Astrocyte (in vitro differentiated cells and primary cell): ENCODE results near the gene MMP23B. TPM values are rescaled to one million over a fixed set of nuclear protein-coding genes. Genes with fewer than 3 reads are reported as not detected.

Source experiments
- DNase-seq: peaks from one replicate; pipeline ENCODE4 v3.0.0-alpha.2; 2010; ENCODE audit warnings: low read depth
- FAIRE-seq: peaks from 2 replicates; lab custom pipeline; 2011; peaks lifted over from hg19 to GRCh38; lab: Jason Lieb, UNC
- H2AFZ ChIP-seq: 2 replicates; pipeline ENCODE4 v1.6.0; 2012; ENCODE audit warnings: low read depth, low read length, inconsistent platforms
- H3K27ac ChIP-seq: 2 replicates; pipeline ENCODE4 v1.5.1; 2011; ENCODE audit warnings: low read depth, low read length, inconsistent platforms
- H3K27me3 ChIP-seq: 2 replicates; pipeline ENCODE4 v1.6.0; 2011; ENCODE audit warnings: low read length, inconsistent platforms; ENCODE audit not compliant: insufficient read depth
- H3K36me3 ChIP-seq: 2 replicates; pipeline ENCODE4 v1.5.1; 2011; ENCODE audit warnings: low read length, inconsistent platforms; ENCODE audit not compliant: insufficient read depth
- H3K4me1 ChIP-seq: 2 replicates; pipeline ENCODE4 v1.5.1; 2011; ENCODE audit warnings: low read length, inconsistent platforms; ENCODE audit not compliant: insufficient read depth
- H3K4me2 ChIP-seq: 2 replicates; pipeline ENCODE4 v1.6.0; 2012; ENCODE audit warnings: low read length, inconsistent platforms
- H3K4me3 ChIP-seq: 2 replicates; pipeline ENCODE4 v1.5.1; 2011; ENCODE audit warnings: low read depth, mild to moderate bottlenecking, low read length, inconsistent platforms; ENCODE audit not compliant: insufficient read depth
- H3K79me2 ChIP-seq: 2 replicates; pipeline ENCODE4 v1.6.0; 2012; ENCODE audit warnings: mild to moderate bottlenecking, low read length, inconsistent platforms; ENCODE audit not compliant: insufficient read depth
- H3K9ac ChIP-seq: 2 replicates; pipeline ENCODE4 v1.6.0; 2012; ENCODE audit warnings: mild to moderate bottlenecking, low read length, inconsistent platforms
- H3K9me3 ChIP-seq: 2 replicates; pipeline ENCODE4 v1.5.1; 2012; ENCODE audit warnings: low read depth, mild to moderate bottlenecking, low read length, inconsistent platforms; ENCODE audit not compliant: insufficient read depth
- H4K20me1 ChIP-seq: 2 replicates; pipeline ENCODE4 v1.6.0; 2012; ENCODE audit warnings: low read length, inconsistent platforms; ENCODE audit not compliant: insufficient read depth
- H3K27ac Mint-ChIP-seq: one replicate; pipeline ENCODE4 v1.8.0; 2021; ENCODE audit warnings: mild to moderate bottlenecking, mixed read lengths; ENCODE audit not compliant: unreplicated experiment
- H3K27me3 Mint-ChIP-seq: one replicate; pipeline ENCODE4 v1.8.0; 2021; ENCODE audit warnings: low read depth, mixed read lengths; ENCODE audit not compliant: unreplicated experiment
- H3K36me3 Mint-ChIP-seq: one replicate; pipeline ENCODE4 v1.8.0; 2021; ENCODE audit warnings: low read depth, mixed read lengths; ENCODE audit not compliant: unreplicated experiment
- H3K4me1 Mint-ChIP-seq: one replicate; pipeline ENCODE4 v1.8.0; 2021; ENCODE audit warnings: low read depth, mixed read lengths; ENCODE audit not compliant: unreplicated experiment
- H3K4me3 Mint-ChIP-seq: one replicate; pipeline ENCODE4 v1.8.0; 2021; ENCODE audit warnings: mild to moderate bottlenecking, moderate library complexity, mixed read lengths; ENCODE audit not compliant: unreplicated experiment
- H3K9me3 Mint-ChIP-seq: one replicate; pipeline ENCODE4 v1.8.0; 2021; ENCODE audit warnings: mild to moderate bottlenecking, mixed read lengths; ENCODE audit not compliant: unreplicated experiment
- CTCF ChIP-seq: IDR thresholded peaks from 2 replicates; pipeline ENCODE4 v1.5.1; 2011; ENCODE audit warnings: low read depth, mild to moderate bottlenecking, inconsistent platforms, low read length, moderate library complexity; ENCODE audit not compliant: insufficient read depth
- EZH2 ChIP-seq: IDR thresholded peaks from 2 replicates; pipeline ENCODE4 v1.6.1; 2012; ENCODE audit warnings: mild to moderate bottlenecking, low read length, inconsistent platforms; ENCODE audit not compliant: insufficient read depth
- total RNA-seq: library from RNA; stranded (reverse); gene quantifications from 2 replicates; pipeline ENCODE4 v1.2.1, GENCODE V29; 2021

Gene MMP23B
- total RNA-seq, 1 donor from 2014 or later = 40.7 TPM

- H3K9me3 Mint-ChIP-seq = no peaks in the 10 kb centered on the region
- no peak for FAIRE-seq
- H3K36me3 Mint-ChIP-seq = no peaks in the 10 kb centered on the region
Observed at GRCh38 chr1:1627261-1627828, 4.6 kb upstream of the MMP23B start.

DNA sequence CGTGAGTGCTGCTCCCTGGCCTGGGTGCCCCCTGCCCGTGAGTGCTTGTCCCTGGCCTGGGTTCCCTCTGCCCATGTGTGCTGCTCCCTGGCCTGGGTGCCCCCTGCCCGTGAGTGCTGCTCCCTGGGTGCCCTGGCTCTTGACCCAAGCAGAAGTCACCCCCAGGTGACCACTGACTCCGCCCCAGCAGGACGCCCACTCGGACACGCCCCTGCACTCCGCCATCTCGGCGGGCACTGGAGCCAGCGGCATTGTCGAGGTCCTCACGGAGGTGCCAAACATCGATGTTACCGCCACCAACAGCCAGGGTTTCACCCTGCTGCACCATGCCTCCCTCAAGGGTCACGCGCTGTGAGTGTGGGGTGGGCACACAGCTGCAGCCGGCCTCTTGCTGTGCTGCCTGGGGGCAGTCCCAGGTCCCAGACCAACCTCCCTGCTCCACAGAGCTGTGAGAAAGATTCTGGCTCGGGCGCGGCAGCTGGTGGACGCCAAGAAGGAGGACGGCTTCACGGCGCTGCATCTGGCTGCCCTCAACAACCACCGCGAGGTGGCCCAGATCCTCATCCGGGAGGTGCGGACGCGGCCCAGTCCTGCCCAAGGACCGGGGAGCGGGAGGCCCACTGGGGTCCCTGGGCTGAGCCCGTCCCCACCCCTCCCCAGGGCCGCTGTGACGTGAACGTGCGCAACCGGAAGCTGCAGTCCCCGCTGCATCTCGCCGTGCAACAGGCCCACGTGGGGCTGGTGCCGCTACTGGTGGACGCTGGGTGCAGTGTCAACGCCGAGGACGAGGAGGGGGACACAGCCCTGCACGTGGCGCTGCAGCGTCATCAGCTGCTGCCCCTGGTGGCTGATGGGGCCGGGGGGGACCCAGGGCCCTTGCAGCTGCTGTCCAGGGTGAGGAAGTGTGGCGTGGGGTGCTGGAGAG lies 3.9 kb upstream of the MMP23B start:
- no peak overlapping the region for H3K4me3 Mint-ChIP-seq
- H3K36me3 Mint-ChIP-seq = no peaks in the 10 kb centered on the region
- no peaks in the 10 kb centered on the region for H3K9me3 Mint-ChIP-seq
- Histone ChIP-seq H3K27me3 (peaks cover 3% of the 10 kb centered on the region), H4K20me1 (peaks cover 7% of the 10 kb centered on the region), H2AFZ (no peak overlapping the region), H3K9me3 (no peaks in the 10 kb centered on the region), H3K27ac (no peak overlapping the region), H3K4me3 (no peak overlapping the region), H3K79me2 (no peaks in the 10 kb centered on the region), H3K9ac (no peak overlapping the region), H3K36me3 (no peaks in the 10 kb centered on the region), H3K4me2 (no peak overlapping the region), H3K4me1 (no peaks in the 10 kb centered on the region)
- FAIRE-seq = no peak
- no peaks in the 10 kb centered on the region for H3K27me3 Mint-ChIP-seq
- H3K27ac Mint-ChIP-seq = no peak overlapping the region
- TF ChIP-seq EZH2 (no peak), CTCF (no peak)
- H3K4me1 Mint-ChIP-seq = no peaks in the 10 kb centered on the region
- no peak for DNase-seq

More at GRCh38 chr1:1627261-1627828, 4.6 kb upstream of the MMP23B start:
- Histone ChIP-seq H3K79me2 (no peaks in the 10 kb centered on the region), H3K9ac (no peak overlapping the region), H3K4me3 (no peak overlapping the region), H3K27me3 (peaks cover 3% of the 10 kb centered on the region), H3K4me2 (no peak overlapping the region), H3K4me1 (peaks cover 5% of the 10 kb centered on the region), H3K36me3 (no peaks in the 10 kb centered on the region), H2AFZ (no peak overlapping the region), H3K27ac (no peak overlapping the region), H4K20me1 (peaks cover 13% of the 10 kb centered on the region), H3K9me3 (no peaks in the 10 kb centered on the region)
- TF ChIP-seq CTCF (no peak), EZH2 (no peak)
- no peaks in the 10 kb centered on the region for H3K27me3 Mint-ChIP-seq
- no peak for DNase-seq
- no peak overlapping the region for H3K4me3 Mint-ChIP-seq
- H3K27ac Mint-ChIP-seq = no peak overlapping the region
- H3K4me1 Mint-ChIP-seq = peaks cover 5% of the 10 kb centered on the region
